ENCODE results near the gene SBK3. TPM values are rescaled to one million over a fixed set of nuclear protein-coding genes. Genes with fewer than 3 reads are reported as not detected.

Gene SBK3
- total RNA-seq, 4 donors from 2014 or later, result 0.22 to 1.0 TPM; not detected in 2

- TF ChIP-seq CTCF (IDR thresholded peaks at IDR 0.05) (no peak), POLR2A (IDR thresholded peaks at IDR 0.05) (no peak)
- DNase-seq, result no peak
- no peaks in the 10 kb centered on the region for H3K4me1 ChIP-seq
- intact Hi-C loops (cut with DNase I), result no loop called here
- 72 to 77% methylated on average over 16 to 21 of the region's 33 CpGs for WGBS, 2 donors
- H3K36me3 ChIP-seq, result no peaks in the 10 kb centered on the region
- H3K27me3 ChIP-seq, result peaks cover 0 to 16% (median 0%) of the 10 kb centered on the region in 4 donors
- H3K9me3 ChIP-seq, result no peaks in the 10 kb centered on the region
- no peak overlapping the region for H3K4me3 ChIP-seq
- H3K27ac ChIP-seq, result no peak overlapping the region
These were observed 6.0 kb downstream of the SBK3 start for GRCh38 chr19:55539090-55539984.

GRCh38 chr19:55538132-55538531, 7.2 kb downstream of the SBK3 start:
- intact Hi-C loops (cut with DNase I), result no loop called here
- no peaks in the 10 kb centered on the region for H3K9me3 ChIP-seq
- peaks cover 0 to 10% (median 0%) of the 10 kb centered on the region in 4 donors for H3K27me3 ChIP-seq
- H3K27ac ChIP-seq, result no peak overlapping the region
- H3K36me3 ChIP-seq, result no peaks in the 10 kb centered on the region
- no peaks in the 10 kb centered on the region for H3K4me1 ChIP-seq
- no peak for DNase-seq
- TF ChIP-seq POLR2A (IDR thresholded peaks at IDR 0.05) (no peak), CTCF (IDR thresholded peaks at IDR 0.05) (no peak)
- no peak overlapping the region for H3K4me3 ChIP-seq
- 75 to 84% methylated on average over 4 of the region's 5 CpGs for WGBS, 2 donors

DNA sequence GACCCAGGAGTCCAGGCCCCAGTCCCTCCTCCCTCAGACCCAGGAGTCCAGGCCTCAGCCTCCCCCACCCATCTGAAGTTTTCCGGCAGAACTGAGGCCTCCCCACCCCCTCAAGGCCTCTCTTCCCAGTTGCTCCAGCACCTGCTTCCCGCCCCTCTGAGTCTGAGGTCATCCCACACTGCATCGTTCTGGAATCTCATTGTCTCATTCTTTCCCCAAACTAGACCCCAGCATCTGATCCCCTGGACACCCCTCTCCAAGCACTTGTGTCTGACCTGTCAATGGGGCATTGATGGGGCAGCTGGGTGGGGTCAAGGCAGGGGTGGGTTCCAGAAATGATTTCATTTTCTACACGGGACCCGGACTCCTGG, 7.6 kb downstream of the SBK3 start:
- no peak overlapping the region for H3K4me3 ChIP-seq
- DNase-seq, result no peak
- 14 to 66% methylated on average over 1 to 3 of the region's 5 CpGs for WGBS, 2 donors
- H3K4me1 ChIP-seq, result no peaks in the 10 kb centered on the region
- TF ChIP-seq POLR2A (IDR thresholded peaks at IDR 0.05) (no peak), CTCF (IDR thresholded peaks at IDR 0.05) (no peak)
- no peaks in the 10 kb centered on the region for H3K9me3 ChIP-seq
- no peak overlapping the region for H3K27ac ChIP-seq
- no peaks in the 10 kb centered on the region for H3K36me3 ChIP-seq
- intact Hi-C loops (cut with DNase I), result no loop called here
- peaks cover 0 to 10% (median 0%) of the 10 kb centered on the region in 4 donors for H3K27me3 ChIP-seq

- 63 to 100% methylated on average over 2 of the region's 14 CpGs for WGBS, 2 donors
- intact Hi-C loops (cut with DNase I), result no loop called here
- Histone ChIP-seq H3K9me3 (no peaks in the 10 kb centered on the region), H3K36me3 (no peaks in the 10 kb centered on the region), H3K4me3 (no peak within 1 kb of the TSS), H3K27ac (no peak within 1 kb of the TSS), H3K4me1 (no peaks in the 10 kb centered on the region), H3K27me3 (peaks cover 0 to 10% (median 0%) of the 10 kb centered on the region in 4 donors)
- no peak for DNase-seq
- no peak for TF ChIP-seq POLR2A (IDR thresholded peaks at IDR 0.05)
- TF ChIP-seq CTCF (IDR thresholded peaks at IDR 0.05), result no peak
These were observed 8.2 kb downstream of the SBK3 start, which contains the start of gene SBK2 for GRCh38 chr19:55536951-55537740. Gene SBK2 (minus strand): TSS chr19:55537133. CDS start chr19:55536294, 839 bp downstream.

DNA sequence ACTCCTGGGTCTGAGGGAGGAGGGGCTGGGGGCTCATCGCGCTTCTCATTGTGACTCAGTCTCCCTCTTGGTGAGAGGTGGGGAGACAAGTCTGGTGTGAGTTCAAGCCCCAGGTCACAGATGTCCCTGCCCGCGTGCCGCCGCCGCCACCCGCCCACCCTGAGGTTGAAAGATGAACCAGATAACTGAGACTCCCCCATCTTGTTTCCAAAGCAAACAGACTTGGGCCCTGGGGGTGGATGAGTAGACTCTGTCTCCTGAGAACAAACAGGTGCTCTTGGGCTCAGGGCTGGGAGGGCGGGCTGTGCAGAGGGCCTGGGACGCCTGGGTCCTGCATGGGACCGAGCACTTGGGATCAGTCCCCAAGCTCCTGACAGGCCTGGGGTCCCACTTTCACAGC, 9.0 kb downstream of the SBK3 start:
- TF ChIP-seq CTCF (IDR thresholded peaks at IDR 0.05), result no peak
- TF ChIP-seq POLR2A (IDR thresholded peaks at IDR 0.05), result no peak
- no peak overlapping the region for H3K4me3 ChIP-seq
- H3K27me3 ChIP-seq, result peaks cover 0 to 12% (median 0%) of the 10 kb centered on the region in 4 donors
- H3K27ac ChIP-seq, result no peak overlapping the region
- no peaks in the 10 kb centered on the region for H3K4me1 ChIP-seq
- no peaks in the 10 kb centered on the region for H3K36me3 ChIP-seq
- no peaks in the 10 kb centered on the region for H3K9me3 ChIP-seq
- intact Hi-C loops (cut with DNase I), result no loop called here
- DNase-seq, result no peak
- WGBS, 2 donors, result no CpG with 5 or more reads among the region's 11 CpGs

Measured in esophagus squamous epithelium (tissue), 5 donors.